Measurements from ENCODE around the gene MPV17L2.

- no peak for TF ChIP-seq CTCF (IDR thresholded peaks at IDR 0.05)
- TF ChIP-seq POLR2A (IDR thresholded peaks at IDR 0.05), result no peak
These were observed 18.0 kb upstream of the MPV17L2 start for GRCh38 chr19:18174983-18175382.

All from thyroid gland (tissue), 4 donors.